Measurements from ENCODE around the gene SLC9B1. TPM values are rescaled to one million over a fixed set of nuclear protein-coding genes. Genes with fewer than 3 reads are reported as not detected.
A peak's percentile ranks its signal among the peaks of the same experiment; 100 is the strongest.
"Not testable (repeated sequence)": the region's sequence is repeated elsewhere in the genome, so short reads cannot be mapped to it uniquely, and the experiment has no call there.

Gene SLC9B1
- total RNA-seq, 4 donors from 2014 or later: 1.5 to 4.2 (median 2.4) TPM

GRCh38 chr4:102869569-102870197 is 149.8 kb downstream of the SLC9B1 start:
- Histone ChIP-seq H3K4me1 (peaks cover 0 to 30% (median 13%) of the 10 kb centered on the region in 4 donors), H3K4me3 (peak overlapping the region; percentile 49 to 79 (median 66)), H3K27me3 (no peaks in the 10 kb centered on the region), H3K27ac (peak overlapping the region; percentile 96 to 99 (median 98)), H3K36me3 (peaks cover 0 to 4% (median 0%) of the 10 kb centered on the region in 3 donors), H3K9me3 (no peaks in the 10 kb centered on the region)
- TF ChIP-seq, protein P1, sequence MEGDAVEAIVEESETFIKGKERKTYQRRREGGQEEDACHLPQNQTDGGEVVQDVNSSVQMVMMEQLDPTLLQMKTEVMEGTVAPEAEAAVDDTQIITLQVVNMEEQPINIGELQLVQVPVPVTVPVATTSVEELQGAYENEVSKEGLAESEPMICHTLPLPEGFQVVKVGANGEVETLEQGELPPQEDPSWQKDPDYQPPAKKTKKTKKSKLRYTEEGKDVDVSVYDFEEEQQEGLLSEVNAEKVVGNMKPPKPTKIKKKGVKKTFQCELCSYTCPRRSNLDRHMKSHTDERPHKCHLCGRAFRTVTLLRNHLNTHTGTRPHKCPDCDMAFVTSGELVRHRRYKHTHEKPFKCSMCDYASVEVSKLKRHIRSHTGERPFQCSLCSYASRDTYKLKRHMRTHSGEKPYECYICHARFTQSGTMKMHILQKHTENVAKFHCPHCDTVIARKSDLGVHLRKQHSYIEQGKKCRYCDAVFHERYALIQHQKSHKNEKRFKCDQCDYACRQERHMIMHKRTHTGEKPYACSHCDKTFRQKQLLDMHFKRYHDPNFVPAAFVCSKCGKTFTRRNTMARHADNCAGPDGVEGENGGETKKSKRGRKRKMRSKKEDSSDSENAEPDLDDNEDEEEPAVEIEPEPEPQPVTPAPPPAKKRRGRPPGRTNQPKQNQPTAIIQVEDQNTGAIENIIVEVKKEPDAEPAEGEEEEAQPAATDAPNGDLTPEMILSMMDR (IDR thresholded peaks at IDR 0.05): no peak
- TF ChIP-seq EP300 (IDR thresholded peaks at IDR 0.05): no peak
- TF ChIP-seq POLR2A (IDR thresholded peaks at IDR 0.05): no peak
- peak in 1 of 2 donors; percentile 15 for DNase-seq (ENCODE audit: low spot score in 2 of 2)
- WGBS, 2 donors: 12 to 17% methylated on average over 19 of the region's 19 CpGs

- no peaks in the 10 kb centered on the region for H3K9me3 ChIP-seq
- H3K27ac ChIP-seq: peak within 1 kb of the TSS; percentile 96 to 99 (median 98)
- WGBS, 2 donors: 0% methylated on average over 35 to 49 of the region's 71 CpGs
- TF ChIP-seq EP300 (IDR thresholded peaks at IDR 0.05): peak; percentile 70 to 96
- TF ChIP-seq, protein P1 (IDR thresholded peaks at IDR 0.05): peak in 2 of 5 experiments; percentile 42 to 54
- TF ChIP-seq POLR2A (IDR thresholded peaks at IDR 0.05): peak; percentile 82 to 88
- H3K4me3 ChIP-seq: peak within 1 kb of the TSS; percentile 66 to 79 (median 68)
- no peaks in the 10 kb centered on the region for H3K36me3 ChIP-seq
- no peaks in the 10 kb centered on the region for H3K27me3 ChIP-seq
- peaks cover 0 to 30% (median 13%) of the 10 kb centered on the region in 4 donors for H3K4me1 ChIP-seq
- peak; percentile 81 to 83 for DNase-seq (ENCODE audit: low spot score in 2 of 2)
Observed at GRCh38 chr4:102868781-102869568, 150.5 kb downstream of the SLC9B1 start, which contains the start of gene CISD2. Gene CISD2 (plus strand): TSS chr4:102868992. CDS start chr4:102869085, 93 bp downstream.

- H3K9me3 ChIP-seq: no peaks in the 10 kb centered on the region
- H3K27me3 ChIP-seq: no peaks in the 10 kb centered on the region
- H3K27ac ChIP-seq: peak overlapping the region; percentile 96 to 99 (median 98)
- TF ChIP-seq POLR2A (IDR thresholded peaks at IDR 0.05) (no peak), EP300 (IDR thresholded peaks at IDR 0.05) (no peak)
- TF ChIP-seq, protein P1 (IDR thresholded peaks at IDR 0.05): no peak
- peaks cover 0 to 30% (median 13%) of the 10 kb centered on the region in 4 donors for H3K4me1 ChIP-seq
- no peaks in the 10 kb centered on the region for H3K36me3 ChIP-seq
- peak in 1 of 2 donors; percentile 16 for DNase-seq (ENCODE audit: low spot score in 2 of 2)
- WGBS, 2 donors: 12 to 23% methylated on average over 23 of the region's 23 CpGs
- H3K4me3 ChIP-seq: peak overlapping the region; percentile 66 to 79 (median 68)
Observed at GRCh38 chr4:102868153-102868780, 151.2 kb downstream of the SLC9B1 start.

DNA sequence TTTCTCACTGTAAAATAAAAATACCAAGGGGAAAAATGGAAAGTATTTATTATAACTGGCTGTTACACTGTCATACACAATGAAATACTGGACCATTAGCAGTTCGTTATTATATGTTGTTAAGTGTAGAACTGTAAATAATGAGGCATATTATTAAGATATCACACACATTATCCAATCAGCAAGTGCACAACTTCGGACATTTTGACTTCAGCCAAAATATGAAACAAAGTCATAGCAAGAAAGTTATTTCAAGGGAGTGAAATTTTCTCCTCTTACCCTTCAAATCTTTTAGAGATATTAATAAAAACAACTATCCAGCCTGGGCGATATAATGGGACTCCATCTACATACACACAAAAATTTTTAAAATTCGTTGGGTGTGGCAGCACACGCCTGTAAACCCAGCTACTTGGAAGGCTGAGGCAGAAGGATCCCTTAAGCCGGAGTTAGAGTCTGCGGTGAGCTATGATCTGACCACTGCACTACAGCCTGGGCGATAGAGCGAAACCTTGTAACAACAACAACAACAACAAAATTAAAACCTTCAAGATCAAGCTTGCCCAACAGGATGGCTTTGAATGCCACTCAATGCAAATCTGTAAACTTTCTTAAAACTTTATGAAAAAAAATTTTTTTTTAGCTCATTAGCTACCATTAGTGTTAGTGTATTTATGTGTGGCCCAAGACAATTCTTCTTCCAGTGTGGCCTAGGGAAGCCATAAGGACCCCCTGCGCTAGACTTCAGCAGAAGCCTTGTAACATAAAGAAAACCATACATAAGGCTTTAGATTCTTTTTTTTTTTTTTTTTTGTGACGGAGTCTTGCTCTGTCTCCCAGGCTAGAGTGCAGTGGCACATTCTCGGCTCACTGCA is 152.0 kb downstream of the SLC9B1 start:
- no peaks in the 10 kb centered on the region for H3K9me3 ChIP-seq
- DNase-seq (ENCODE audit: low spot score in 2 of 2): no peak
- peaks cover 0 to 5% (median 0%) of the 10 kb centered on the region in 3 donors for H3K36me3 ChIP-seq
- peak overlapping the region; percentile 96 to 99 (median 98) for H3K27ac ChIP-seq
- H3K4me1 ChIP-seq: peaks cover 0 to 30% (median 13%) of the 10 kb centered on the region in 4 donors
- TF ChIP-seq EP300 (IDR thresholded peaks at IDR 0.05) (no peak), POLR2A (IDR thresholded peaks at IDR 0.05) (no peak)
- TF ChIP-seq, protein P1 (IDR thresholded peaks at IDR 0.05): no peak
- peak overlapping the region; percentile 66 to 79 (median 68) for H3K4me3 ChIP-seq
- H3K27me3 ChIP-seq: no peaks in the 10 kb centered on the region
- WGBS, 2 donors: 80 to 82% methylated on average over 12 of the region's 12 CpGs

- H3K27ac ChIP-seq; H3K9me3 ChIP-seq; H3K27me3 ChIP-seq; DNase-seq (ENCODE audit: low spot score in 2 of 2); H3K4me3 ChIP-seq: not testable (repeated sequence)
- 94 to 98% methylated on average over 5 of the region's 5 CpGs for WGBS, 2 donors
- H3K36me3 ChIP-seq: peaks cover 0 to 10% (median 0%) of the 10 kb centered on the region in 3 donors
- peaks cover 0 to 23% (median 12%) of the 10 kb centered on the region in 4 donors for H3K4me1 ChIP-seq
Observed at GRCh38 chr4:102865327-102865726, 154.2 kb downstream of the SLC9B1 start.
